ENCODE results near the gene ADAP2. TPM values are rescaled to one million over a fixed set of nuclear protein-coding genes. Genes with fewer than 3 reads are reported as not detected.

Gene ADAP2
- total and polyA plus RNA-seq, 2 of the 8 experiments (the other 6 are each of a cell fraction or from before 2014, with no cell fraction given): 0.76 to 1.1 TPM

DNA sequence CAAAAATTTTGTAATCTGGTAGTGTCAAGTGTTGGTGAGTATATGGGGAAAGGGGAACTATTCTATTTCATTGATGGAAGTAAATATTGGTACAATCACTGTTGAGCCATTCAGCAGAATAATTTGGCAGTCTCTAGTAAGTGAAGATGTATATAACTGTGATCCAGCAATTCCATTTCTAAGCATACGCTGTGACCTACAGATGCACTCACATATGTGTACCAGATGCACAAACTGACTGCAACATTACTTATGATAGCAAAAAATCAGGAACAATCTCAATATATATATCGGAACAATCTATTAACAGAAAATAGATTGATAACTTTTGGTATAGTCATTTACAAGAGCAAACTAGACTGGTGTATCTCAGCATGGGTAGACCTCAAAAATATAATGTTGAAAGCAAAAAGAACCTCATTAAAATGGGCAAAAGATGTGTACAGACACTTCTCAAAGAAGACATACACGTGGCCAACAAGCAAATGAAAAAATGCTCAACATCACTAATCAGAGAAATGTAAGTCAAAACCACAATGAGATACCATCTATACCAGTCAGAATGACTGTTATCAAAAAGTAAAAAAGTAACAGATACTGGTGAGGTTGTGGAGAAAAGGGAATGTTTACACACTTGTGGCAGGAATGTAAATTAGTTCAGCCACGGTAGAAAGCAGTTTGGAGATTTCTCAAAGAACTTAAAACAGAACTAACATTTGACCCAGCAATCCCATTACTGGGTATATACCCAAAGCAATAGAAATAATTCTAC is 20.7 kb downstream of the ADAP2 start:
- Histone ChIP-seq H3K9me3 (ENCODE audit: insufficient read depth in 2 of 2, low read depth in 1 of 2, low read length in 1 of 2) (no peaks in the 10 kb centered on the region), H3K4me3 (ENCODE audit: extremely low read depth in 1 of 4, insufficient read depth in 2 of 4, low read depth in 3 of 4, low read length in 4 of 4) (no peak overlapping the region), H3K4me1 (replicated peaks in 1 of 4; ENCODE audit: control insufficient read depth in 3 of 4, insufficient read depth in 4 of 4, low read length in 3 of 4) (no peaks in the 10 kb centered on the region), H2BK5ac (ENCODE audit: low read depth, low read length) (no peak overlapping the region), H4K20me1 (replicated peaks in 1 of 2; ENCODE audit: control insufficient read depth in 1 of 2, insufficient read depth in 2 of 2, low read length in 2 of 2) (peaks cover 0 to 1% of the 10 kb centered on the region in 2 experiments), H3K14ac (ENCODE audit: insufficient read length) (no peak overlapping the region), H3K4me2 (ENCODE audit: insufficient read depth in 1 of 2, low read depth in 2 of 2, low read length in 2 of 2) (no peak overlapping the region), H2BK120ac (replicated peaks; ENCODE audit: low read depth, low read length) (no peak overlapping the region), H3K27me3 (replicated peaks in 1 of 4; ENCODE audit: control insufficient read depth in 3 of 4, extremely low read depth in 1 of 4, insufficient read depth in 3 of 4, low read length in 3 of 4) (no peaks in the 10 kb centered on the region), H3K23me2 (ENCODE audit: low read depth, low read length) (no peaks in the 10 kb centered on the region), H4K8ac (ENCODE audit: extremely low read depth, insufficient read depth, low read length) (no peak overlapping the region), H3K23ac (ENCODE audit: insufficient read length) (no peak overlapping the region), H3K56ac (replicated peaks; ENCODE audit: insufficient read length, low read depth, low read length) (no peak overlapping the region), H4K5ac (ENCODE audit: insufficient read length, low read depth, low read length) (no peak overlapping the region), H2BK20ac (ENCODE audit: low read length) (no peak overlapping the region), H2BK15ac (ENCODE audit: low read length) (no peak overlapping the region), H3K27ac (ENCODE audit: low read depth, low read length) (no peak overlapping the region), H2AFZ (ENCODE audit: low read length) (no peak overlapping the region), H3K18ac (ENCODE audit: extremely low read depth, low read length) (no peak overlapping the region), H3K4ac (replicated peaks; ENCODE audit: insufficient read length, low read depth, low read length) (no peak overlapping the region), H2BK12ac (ENCODE audit: low read depth, low read length) (no peak overlapping the region), H2AK5ac (ENCODE audit: low read depth, low read length) (no peak overlapping the region), H3K9ac (replicated peaks in 1 of 4; ENCODE audit: extremely low read depth in 1 of 4, low read depth in 3 of 4, low read length in 3 of 4) (no peak overlapping the region), H3K79me2 (ENCODE audit: control insufficient read depth in 1 of 2, insufficient read depth in 2 of 2, low read length in 2 of 2) (no peaks in the 10 kb centered on the region), H3K36me3 (ENCODE audit: control insufficient read depth in 2 of 4, insufficient read depth in 4 of 4, low read length in 3 of 4) (no peaks in the 10 kb centered on the region), H4K91ac (replicated peaks; ENCODE audit: insufficient read length, low read length) (no peak overlapping the region), H3K79me1 (ENCODE audit: low read depth, low read length) (no peaks in the 10 kb centered on the region)
- 87% methylated on average over 4 of the region's 4 CpGs; no CpG with 5 or more reads in 1 of the 2 experiments for WGBS, 2 experiments (ENCODE audit: extremely low coverage in 1 of 2, insufficient coverage in 1 of 2, insufficient read length in 1 of 2, insufficient replicate concordance in 2 of 2, low coverage in 1 of 2, low lambda C conversion rate in 2 of 2, missing lambda C conversion rate in 1 of 2)
- TF ChIP-seq CTBP2 (IDR thresholded peaks at IDR 0.05; ENCODE audit: borderline replicate concordance, insufficient read depth, insufficient read length, low read length): no peak
- no peak for TF ChIP-seq FOSL1 (IDR thresholded peaks at IDR 0.05; ENCODE audit: insufficient read depth, low read depth, low read length)
- no peak for TF ChIP-seq KDM4A (IDR thresholded peaks at IDR 0.05; ENCODE audit: low read depth, low read length, severe bottlenecking)
- TF ChIP-seq CBX5 (IDR thresholded peaks at IDR 0.05; ENCODE audit: low read depth, low read length): no peak
- no peak for TF ChIP-seq CHD2 (IDR thresholded peaks at IDR 0.05; ENCODE audit: low read length)
- TF ChIP-seq RBBP5 (IDR thresholded peaks at IDR 0.05; ENCODE audit: borderline replicate concordance, low read depth, low read length): no peak
- no peak for TF ChIP-seq TCF12 (IDR thresholded peaks at IDR 0.05; ENCODE audit: low read depth, low read length)
- no peak for TF ChIP-seq NANOG (IDR thresholded peaks at IDR 0.05; ENCODE audit: insufficient read depth, low read depth, low read length, poor library complexity, severe bottlenecking)
- no peak for TF ChIP-seq NRF1 (IDR thresholded peaks at IDR 0.05; ENCODE audit: low read depth, low read length)
- no peak for TF ChIP-seq SP2 (IDR thresholded peaks at IDR 0.05; ENCODE audit: low read length)
- TF ChIP-seq MAFK (IDR thresholded peaks at IDR 0.05; ENCODE audit: low read depth, low read length): no peak
- no peak for TF ChIP-seq KDM5A (IDR thresholded peaks at IDR 0.05; ENCODE audit: low read length)
- ChIA-PET CTCF (ENCODE audit: partially characterized antibody) (no interaction called here), POLR2A (ENCODE audit: partially characterized antibody) (no interaction called here)
- FAIRE-seq: no peak
- DNase-seq (ENCODE audit: low read depth in 1 of 2, low spot score in 2 of 2): no peak

Data from H1 (cell line).